ENCODE data around the gene CRX.
"Not testable (repeated sequence)": the region's sequence is repeated elsewhere in the genome, so short reads cannot be mapped to it uniquely, and the experiment has no call there.

CRX gene

GRCh38 chr19:47821460-47822020, at the start of gene CRX:
Gene CRX (plus strand): TSS chr19:47821937. CDS start chr19:47834444, 12,507 bp downstream.
- no peak for DNase-seq (ENCODE audit: low read depth)

GRCh38 chr19:47776568-47776967, 45.2 kb upstream of the CRX start:
- no peak for DNase-seq (ENCODE audit: low read depth)

DNA sequence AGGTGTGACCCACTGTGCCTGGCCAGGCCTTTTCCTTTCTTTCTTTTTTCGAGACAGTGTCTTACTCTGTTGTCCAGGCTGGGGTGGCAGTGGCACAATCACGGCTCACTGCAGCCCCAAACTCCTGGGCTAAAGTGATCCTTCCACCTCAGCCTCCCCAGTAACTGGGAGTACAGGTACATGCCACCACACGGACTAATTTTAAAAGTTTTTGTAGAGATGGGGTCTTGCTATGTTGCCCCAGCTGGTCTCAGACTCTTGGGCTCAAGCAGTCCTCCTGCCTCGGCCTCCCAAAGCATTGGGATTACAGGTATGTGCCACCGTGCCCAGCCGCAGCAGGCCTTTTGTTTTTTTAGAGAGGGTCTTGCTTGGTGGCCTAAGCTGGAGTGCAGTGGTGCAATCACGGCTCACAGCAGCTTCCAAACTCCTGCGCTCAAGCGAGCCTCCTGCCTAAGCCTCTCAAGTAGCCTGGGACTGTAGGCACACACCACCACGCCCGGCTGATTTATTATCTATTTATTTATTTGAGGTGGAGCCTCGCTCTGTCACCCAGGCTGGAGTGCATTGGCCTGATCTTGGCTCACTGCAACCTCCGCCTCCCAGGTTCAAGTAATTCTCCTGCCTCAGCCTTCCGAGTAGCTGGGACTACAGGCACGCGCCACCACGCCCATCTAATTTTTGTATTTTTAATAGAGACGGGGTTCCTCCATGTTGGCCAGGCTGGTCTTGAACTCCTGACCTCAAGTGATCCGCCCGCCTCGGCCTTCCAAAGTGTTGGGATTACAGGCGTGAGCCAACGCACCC, 44.3 kb upstream of the CRX start:
- DNase-seq (ENCODE audit: low read depth): not testable (repeated sequence)

GRCh38 chr19:47778049-47778953, 43.4 kb upstream of the CRX start, which contains the start of gene SELENOW:
Gene SELENOW (plus strand): TSS chr19:47778703. CDS start chr19:47778786, 83 bp downstream.
- DNase-seq (ENCODE audit: low read depth): peak; percentile 59

DNA sequence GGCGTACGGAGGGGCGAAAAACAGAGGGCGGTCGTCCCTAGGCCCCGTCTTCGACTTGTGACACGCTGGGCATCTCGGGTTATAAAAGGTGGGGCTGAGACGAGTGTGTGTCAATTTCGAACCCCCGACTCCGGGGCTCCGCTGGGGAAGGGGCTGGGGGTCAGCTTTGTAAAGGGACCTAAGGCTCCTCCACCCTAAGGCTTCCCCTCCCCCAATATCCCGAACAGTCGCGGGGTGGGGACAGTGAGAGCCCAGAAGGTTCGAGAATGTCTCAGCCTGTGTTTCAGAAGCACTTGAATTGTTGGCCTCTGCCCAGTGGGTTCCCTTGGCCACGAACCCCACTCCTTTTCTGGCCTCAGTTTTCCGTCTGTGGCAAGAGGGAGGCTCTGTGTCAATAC, 42.8 kb upstream of the CRX start:
- no peak for DNase-seq (ENCODE audit: low read depth)

DNA sequence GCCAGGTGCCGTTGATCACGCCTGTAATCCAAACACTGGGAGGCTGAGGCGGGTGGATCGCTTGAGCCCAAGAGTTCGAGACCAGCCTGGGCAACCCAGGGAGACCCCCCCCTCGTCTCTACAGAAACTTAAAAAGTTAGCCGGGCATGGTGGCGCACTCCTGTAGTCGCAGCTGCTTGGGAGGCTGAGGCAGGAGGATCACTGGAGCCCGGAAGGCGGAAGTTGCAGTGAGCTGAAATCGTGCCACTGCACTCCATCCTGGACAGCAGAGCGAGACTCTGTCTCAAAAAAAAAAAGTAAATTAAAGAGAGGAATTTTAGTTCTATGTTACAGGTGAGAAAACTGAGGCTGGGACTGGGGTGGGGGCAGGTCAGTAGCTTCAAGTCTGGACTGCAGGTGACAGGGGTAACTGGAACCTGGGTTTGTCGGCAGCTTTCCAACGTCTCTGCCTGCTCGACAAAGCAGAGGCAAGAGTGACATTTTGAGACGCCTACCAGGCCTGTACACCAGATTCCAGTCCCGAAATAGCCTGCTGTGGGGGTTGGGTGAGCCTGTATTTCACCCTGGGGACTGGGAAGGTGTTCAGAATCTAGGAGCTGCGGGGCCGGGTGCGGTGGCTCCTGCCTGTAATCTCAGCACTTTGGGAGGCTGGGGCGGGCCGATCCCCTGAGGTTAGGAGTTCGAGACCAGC, 42.1 kb upstream of the CRX start:
- DNase-seq (ENCODE audit: low read depth): no peak

DNA sequence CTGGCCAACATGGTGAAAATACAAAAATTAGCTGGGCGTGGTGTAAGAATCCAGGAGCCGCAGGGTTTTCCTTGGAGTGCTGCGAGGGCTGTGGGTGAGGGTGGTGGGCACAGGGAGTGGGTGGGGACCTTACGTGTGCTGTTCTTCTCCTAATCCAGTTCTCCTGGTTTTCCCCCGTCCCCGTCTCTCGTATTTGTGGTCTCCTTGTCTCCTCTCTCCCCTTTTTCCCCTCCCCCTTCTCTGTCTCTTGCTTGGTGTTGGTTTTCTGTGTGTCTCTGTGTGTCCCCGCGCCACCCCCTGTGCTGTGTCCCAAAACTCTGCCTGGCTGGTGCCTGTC, 41.6 kb upstream of the CRX start:
- DNase-seq (ENCODE audit: low read depth): no peak

GRCh38 chr19:47781590-47782262, 40.0 kb upstream of the CRX start:
- DNase-seq (ENCODE audit: low read depth): no peak

GRCh38 chr19:47786566-47786965, 35.2 kb upstream of the CRX start:
- DNase-seq (ENCODE audit: low read depth): no peak

GRCh38 chr19:47787307-47787706, 34.4 kb upstream of the CRX start:
- not testable (repeated sequence) for DNase-seq (ENCODE audit: low read depth)

- not testable (repeated sequence) for DNase-seq (ENCODE audit: low read depth)
Observed at GRCh38 chr19:47789811-47790210, 31.9 kb upstream of the CRX start.

GRCh38 chr19:47790398-47790814, 31.3 kb upstream of the CRX start:
- peak; percentile 51 for DNase-seq (ENCODE audit: low read depth)

- no peak for DNase-seq (ENCODE audit: low read depth)
Observed at GRCh38 chr19:47792616-47793015, 29.1 kb upstream of the CRX start.

DNA sequence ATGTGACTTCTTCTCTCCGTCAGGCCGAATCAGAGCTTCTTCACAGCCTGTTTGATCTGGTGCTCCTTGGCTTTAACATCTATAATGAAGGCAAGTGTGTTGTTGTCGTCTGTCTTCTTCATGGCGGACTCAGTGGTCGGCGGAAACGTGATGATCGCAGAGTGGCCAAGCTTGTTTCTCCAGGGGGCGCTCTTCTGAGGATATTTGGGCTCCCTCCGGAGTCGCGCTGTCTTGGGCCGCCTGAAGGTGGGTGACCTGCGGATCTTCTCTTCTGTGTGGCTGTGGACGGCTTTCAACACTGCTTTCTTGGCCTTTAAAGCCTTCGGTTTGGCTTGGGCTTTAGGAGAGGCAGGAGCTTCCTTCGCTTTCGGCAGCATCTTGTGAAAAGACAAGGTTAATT, 27.2 kb upstream of the CRX start:
- no peak for DNase-seq (ENCODE audit: low read depth)

- DNase-seq (ENCODE audit: low read depth): no peak
Observed at GRCh38 chr19:47796785-47797184, 25.0 kb upstream of the CRX start.

GRCh38 chr19:47797996-47798903, 23.5 kb upstream of the CRX start:
- DNase-seq (ENCODE audit: low read depth): no peak

- DNase-seq (ENCODE audit: low read depth): no peak
Observed at GRCh38 chr19:47798904-47799266, 22.9 kb upstream of the CRX start.

- DNase-seq (ENCODE audit: low read depth): no peak
Observed at GRCh38 chr19:47801270-47801669, 20.5 kb upstream of the CRX start.

GRCh38 chr19:47802521-47803043, 19.2 kb upstream of the CRX start:
- DNase-seq (ENCODE audit: low read depth): no peak

- DNase-seq (ENCODE audit: low read depth): not testable (repeated sequence)
Observed at GRCh38 chr19:47803148-47803547, 18.6 kb upstream of the CRX start.
